NCI-H146 treated with DMSO at 0.1 percent for 48 hours (cell line): Measurements from ENCODE around the gene GORASP1.

ENCODE experiments used
- DNase-seq: peaks from one replicate; lab custom pipeline; 2025; ENCODE audit not compliant: unreplicated experiment; lab: John Stamatoyannopoulos, UW

GORASP1 gene

GRCh38 chr3:39107388-39108199 lies at the start of gene GORASP1, which contains the start of gene TTC21A:
TSS of gene GORASP1 (minus strand) at chr3:39107627. CDS start at chr3:39107541, 86 bp downstream.
TSS of gene TTC21A (plus strand) at chr3:39107680. CDS start at chr3:39107838, 158 bp downstream.
- DNase-seq, result peak; percentile 12

GRCh38 chr3:39156421-39156820 lies 49.0 kb upstream of the GORASP1 start:
- no peak for DNase-seq

- no peak for DNase-seq
These were observed 47.0 kb upstream of the GORASP1 start for GRCh38 chr3:39154280-39155021.

GRCh38 chr3:39153977-39154279 lies 46.5 kb upstream of the GORASP1 start:
- no peak for DNase-seq

GRCh38 chr3:39150803-39151631 lies 43.6 kb upstream of the GORASP1 start:
- DNase-seq, result no peak

- DNase-seq, result no peak
These were observed 42.8 kb upstream of the GORASP1 start for GRCh38 chr3:39150148-39150802.

- no peak for DNase-seq
These were observed 42.2 kb upstream of the GORASP1 start for GRCh38 chr3:39149498-39150147.

- DNase-seq, result no peak
These were observed 41.6 kb upstream of the GORASP1 start for GRCh38 chr3:39149059-39149455.

GRCh38 chr3:39148435-39149058 lies 41.1 kb upstream of the GORASP1 start:
- DNase-seq, result no peak

GRCh38 chr3:39147711-39148434 lies 40.4 kb upstream of the GORASP1 start:
- no peak for DNase-seq

GRCh38 chr3:39146611-39147591 lies 39.5 kb upstream of the GORASP1 start:
- no peak for DNase-seq

GRCh38 chr3:39146083-39146501 lies 38.7 kb upstream of the GORASP1 start:
- no peak for DNase-seq

GRCh38 chr3:39144748-39145380 lies 37.4 kb upstream of the GORASP1 start:
- DNase-seq, result no peak

- DNase-seq, result no peak
These were observed 36.8 kb upstream of the GORASP1 start for GRCh38 chr3:39144095-39144747.

GRCh38 chr3:39143051-39143885 lies 35.8 kb upstream of the GORASP1 start:
- DNase-seq, result no peak

- peak; percentile 26 for DNase-seq
These were observed 34.6 kb upstream of the GORASP1 start for GRCh38 chr3:39142067-39142466.
